Mesendoderm (in vitro differentiated cells): ENCODE data around the gene BAZ1B.

ENCODE experiments used
- DNase-seq: peaks from one replicate; pipeline ENCODE4 v3.0.0; 2013
- H2AK5ac ChIP-seq: 2 replicates; pipeline ENCODE4 v1.6.1; 2013; ENCODE audit warnings: low read length, inconsistent platforms
- H2BK120ac ChIP-seq: 2 replicates; pipeline ENCODE4 v1.6.1; 2013; ENCODE audit warnings: low read depth, mild to moderate bottlenecking, low read length, moderate library complexity, mixed read lengths
- H2BK15ac ChIP-seq: replicated peaks from 2 replicates; pipeline ENCODE4 v1.6.1; 2013; ENCODE audit warnings: low read depth, mild to moderate bottlenecking, moderate library complexity
- H2BK5ac ChIP-seq: 2 replicates; pipeline ENCODE4 v1.6.1; 2013; ENCODE audit warnings: low read length, inconsistent platforms
- H3K18ac ChIP-seq: 2 replicates; pipeline ENCODE4 v1.6.1; 2013; ENCODE audit warnings: mild to moderate bottlenecking, low read length, mixed read lengths
- H3K23ac ChIP-seq: one replicate; pipeline ENCODE4 v1.6.1; 2013; ENCODE audit warnings: low read length
- H3K27ac ChIP-seq: 2 replicates; pipeline ENCODE4 v1.5.1; 2013; ENCODE audit warnings: low read depth, mild to moderate bottlenecking, inconsistent platforms, low read length, moderate library complexity
- H3K27me3 ChIP-seq: 2 replicates; pipeline ENCODE4 v1.6.1; 2013; ENCODE audit warnings: low read length, control low read depth, mild to moderate bottlenecking, inconsistent platforms; ENCODE audit not compliant: insufficient read depth, poor library complexity
- H3K36me3 ChIP-seq: 2 replicates; pipeline ENCODE4 v1.6.1; 2013; ENCODE audit warnings: low read length, inconsistent platforms; ENCODE audit not compliant: control insufficient read depth, insufficient read depth
- H3K4ac ChIP-seq: one replicate; pipeline ENCODE4 v1.6.1; 2013; ENCODE audit warnings: low read depth, mild to moderate bottlenecking, low read length, moderate library complexity
- H3K4me1 ChIP-seq: 2 replicates; pipeline ENCODE4 v1.6.1; 2013; ENCODE audit warnings: low read depth, low read length, inconsistent platforms; ENCODE audit not compliant: control insufficient read depth
- H3K4me2 ChIP-seq: 2 replicates; pipeline ENCODE4 v1.6.1; 2013; ENCODE audit warnings: low read length
- H3K4me3 ChIP-seq: 2 replicates; pipeline ENCODE4 v1.5.1; 2013; ENCODE audit warnings: mild to moderate bottlenecking, low read length
- H3K56ac ChIP-seq: one replicate; pipeline ENCODE4 v1.6.1; 2013; ENCODE audit warnings: low read length
- H3K79me1 ChIP-seq: 2 replicates; pipeline ENCODE4 v1.6.1; 2013; ENCODE audit warnings: low read length, inconsistent platforms
- H3K79me2 ChIP-seq: 2 replicates; pipeline ENCODE4 v1.6.1; 2013; ENCODE audit warnings: mild to moderate bottlenecking, low read length; ENCODE audit not compliant: control insufficient read depth, insufficient read depth
- H3K9ac ChIP-seq: 2 replicates; pipeline ENCODE4 v1.6.1; 2013; ENCODE audit warnings: low read length, inconsistent platforms
- H4K5ac ChIP-seq: one replicate; pipeline ENCODE4 v1.6.1; 2013; ENCODE audit warnings: low read length
- H4K8ac ChIP-seq: one replicate; pipeline ENCODE4 v1.6.1; 2013; ENCODE audit warnings: low read depth, mild to moderate bottlenecking, control low read depth, low read length, moderate library complexity
- WGBS: extraction: QIAGEN DNeasy Blood & Tissue Kit; methylation state at CpG from one replicate; pipeline ENCODE4 v1.1.7; 2013; ENCODE audit warnings: low lambda C conversion rate, missing lambda C conversion rate; ENCODE audit not compliant: insufficient coverage; ENCODE audit errors: extremely low coverage; 5-methylcytosine and 5-hydroxymethylcytosine counted together

Gene BAZ1B

GRCh38 chr7:73448609-73449008 is 73.5 kb downstream of the BAZ1B start:
- Histone ChIP-seq H3K18ac (no peak overlapping the region), H2BK5ac (no peak overlapping the region), H3K4me3 (no peak overlapping the region), H3K4me2 (no peak overlapping the region), H3K56ac (no peak overlapping the region), H3K79me2 (peaks cover 3% of the 10 kb centered on the region), H4K8ac (no peak overlapping the region), H2BK120ac (no peak overlapping the region), H3K27me3 (no peaks in the 10 kb centered on the region), H3K4ac (no peak overlapping the region), H3K9ac (no peak overlapping the region), H4K5ac (no peak overlapping the region), H2BK15ac (no peak overlapping the region), H3K36me3 (peaks cover 32% of the 10 kb centered on the region), H2AK5ac (no peak overlapping the region), H3K4me1 (no peaks in the 10 kb centered on the region), H3K23ac (no peak overlapping the region), H3K27ac (no peak overlapping the region), H3K79me1 (peaks cover 14% of the 10 kb centered on the region)
- WGBS: no CpG with 5 or more reads among the region's 4 CpGs
- DNase-seq: no peak

GRCh38 chr7:73447121-73447733 is 74.9 kb downstream of the BAZ1B start:
- H3K27me3 ChIP-seq: no peaks in the 10 kb centered on the region
- no peak overlapping the region for H3K56ac ChIP-seq
- no peak overlapping the region for H3K4ac ChIP-seq
- WGBS: no CpG with 5 or more reads among the region's 5 CpGs
- no peaks in the 10 kb centered on the region for H3K4me1 ChIP-seq
- H3K36me3 ChIP-seq: peaks cover 38% of the 10 kb centered on the region
- H2BK15ac ChIP-seq: no peak overlapping the region
- no peak overlapping the region for H3K27ac ChIP-seq
- H3K79me2 ChIP-seq: no peaks in the 10 kb centered on the region
- no peak overlapping the region for H3K9ac ChIP-seq
- no peak overlapping the region for H3K4me3 ChIP-seq
- no peak overlapping the region for H2BK120ac ChIP-seq
- H2BK5ac ChIP-seq: no peak overlapping the region
- H3K18ac ChIP-seq: no peak overlapping the region
- no peak overlapping the region for H4K8ac ChIP-seq
- H3K79me1 ChIP-seq: peaks cover 12% of the 10 kb centered on the region
- H2AK5ac ChIP-seq: no peak overlapping the region
- H3K4me2 ChIP-seq: no peak overlapping the region
- DNase-seq: no peak
- no peak overlapping the region for H4K5ac ChIP-seq
- no peak overlapping the region for H3K23ac ChIP-seq

- H3K9ac ChIP-seq: no peak overlapping the region
- H3K4me2 ChIP-seq: no peak overlapping the region
- no peak overlapping the region for H4K5ac ChIP-seq
- no peak overlapping the region for H4K8ac ChIP-seq
- H3K4ac ChIP-seq: no peak overlapping the region
- H3K23ac ChIP-seq: no peak overlapping the region
- H3K56ac ChIP-seq: no peak overlapping the region
- no peak overlapping the region for H3K18ac ChIP-seq
- H3K79me2 ChIP-seq: no peaks in the 10 kb centered on the region
- H2BK15ac ChIP-seq: no peak overlapping the region
- H3K36me3 ChIP-seq: peaks cover 41% of the 10 kb centered on the region
- WGBS: no CpG with 5 or more reads among the region's 4 CpGs
- no peak overlapping the region for H3K27ac ChIP-seq
- H3K27me3 ChIP-seq: no peaks in the 10 kb centered on the region
- H3K4me3 ChIP-seq: no peak overlapping the region
- no peak for DNase-seq
- H3K4me1 ChIP-seq: no peaks in the 10 kb centered on the region
- no peak overlapping the region for H2BK120ac ChIP-seq
- H3K79me1 ChIP-seq: peaks cover 12% of the 10 kb centered on the region
- H2BK5ac ChIP-seq: no peak overlapping the region
- no peak overlapping the region for H2AK5ac ChIP-seq
Measured at GRCh38 chr7:73446682-73447081, 75.4 kb downstream of the BAZ1B start.

GRCh38 chr7:73443548-73444255 is 78.4 kb downstream of the BAZ1B start:
- no peak overlapping the region for H2BK5ac ChIP-seq
- H3K27ac ChIP-seq: no peak overlapping the region
- WGBS: no CpG with 5 or more reads among the region's 12 CpGs
- no peak overlapping the region for H3K9ac ChIP-seq
- H3K4me2 ChIP-seq: no peak overlapping the region
- H3K4me3 ChIP-seq: no peak overlapping the region
- H3K18ac ChIP-seq: no peak overlapping the region
- no peak overlapping the region for H2BK15ac ChIP-seq
- H4K8ac ChIP-seq: no peak overlapping the region
- H3K79me1 ChIP-seq: peaks cover 8% of the 10 kb centered on the region
- H3K27me3 ChIP-seq: no peaks in the 10 kb centered on the region
- no peaks in the 10 kb centered on the region for H3K79me2 ChIP-seq
- H2BK120ac ChIP-seq: no peak overlapping the region
- no peaks in the 10 kb centered on the region for H3K4me1 ChIP-seq
- no peak for DNase-seq
- H2AK5ac ChIP-seq: no peak overlapping the region
- no peak overlapping the region for H3K23ac ChIP-seq
- no peak overlapping the region for H3K4ac ChIP-seq
- H4K5ac ChIP-seq: no peak overlapping the region
- no peak overlapping the region for H3K56ac ChIP-seq
- H3K36me3 ChIP-seq: peaks cover 41% of the 10 kb centered on the region

- Histone ChIP-seq H3K23ac (no peak overlapping the region), H4K8ac (no peak overlapping the region), H3K36me3 (peaks cover 36% of the 10 kb centered on the region), H2BK15ac (no peak overlapping the region), H3K56ac (no peak overlapping the region), H3K27me3 (no peaks in the 10 kb centered on the region), H2BK5ac (no peak overlapping the region), H3K18ac (no peak overlapping the region), H2BK120ac (no peak overlapping the region), H3K4ac (no peak overlapping the region), H3K9ac (no peak overlapping the region), H3K4me3 (no peak overlapping the region), H3K4me1 (no peaks in the 10 kb centered on the region), H3K79me1 (peaks cover 4% of the 10 kb centered on the region), H3K27ac (no peak overlapping the region), H3K4me2 (no peak overlapping the region), H3K79me2 (no peaks in the 10 kb centered on the region), H4K5ac (no peak overlapping the region), H2AK5ac (no peak overlapping the region)
- peak; percentile 57 for DNase-seq
- no CpG with 5 or more reads among the region's 11 CpGs for WGBS
Measured at GRCh38 chr7:73442903-73443500, 79.1 kb downstream of the BAZ1B start.
